GM12878 (cell line): ENCODE measurements around the gene CDO1. TPM values are rescaled to one million over a fixed set of nuclear protein-coding genes. Genes with fewer than 3 reads are reported as not detected.

Experiments
- ATAC-seq: fragments of 200-7000 bp; cut with Tn5 transposase; 3 replicates; pipeline ENCODE4 v1.9.1; 2020; ENCODE audit warnings: mild to moderate bottlenecking, moderate library complexity
- BruUV-seq: library from RNA; stranded (reverse); fragments of 400-500 nt; replicated peaks from 2 replicates; lab custom pipeline; 2021; lab: Mats Ljungman, UMichigan
- CTCF ChIA-PET: fragments of 300-600 bp; sonication (Branson Sonifier 250); formaldehyde crosslinking; extraction: SDS; loops from one replicate; lab custom pipeline; 2021; ENCODE audit warnings: inconsistent platforms; lab: Yijun Ruan, JAX
- POLR2A ChIA-PET: fragments of 350-600 bp; formaldehyde crosslinking; extraction: SDS; loops from one replicate; lab custom pipeline; 2021; ENCODE audit warnings: inconsistent platforms; lab: Charles Lee
- RAD21 ChIA-PET: fragments of 300-600 bp; sonication (Branson Sonifier 250); formaldehyde crosslinking; loops from one replicate; lab custom pipeline; 2023; ENCODE audit warnings: antibody characterized with exemption; ENCODE audit not compliant: unreplicated experiment; lab: Charles Lee
- SMC1A ChIA-PET: fragments of 300-600 bp; sonication (Branson Sonifier 250); formaldehyde crosslinking; loops from one replicate; lab custom pipeline; 2023; ENCODE audit not compliant: unreplicated experiment, uncharacterized antibody; lab: Charles Lee
- DNase-seq: peaks from one replicate; pipeline ENCODE4 v3.0.0-alpha.2; 2011; ENCODE audit warnings: low read depth, low spot score
- FAIRE-seq: peaks from 3 replicates; lab custom pipeline; 2011; peaks lifted over from hg19 to GRCh38; lab: Jason Lieb, UNC
- H2AFZ ChIP-seq: 2 replicates; pipeline ENCODE4 v1.6.0; 2011; ENCODE audit warnings: low read depth, low read length, control low read depth; ENCODE audit not compliant: control insufficient read depth
- H3K27ac ChIP-seq: 2 replicates; pipeline ENCODE4 v1.5.1; 2011; ENCODE audit warnings: control low read depth; ENCODE audit not compliant: control insufficient read depth, insufficient read depth
- H3K27me3 ChIP-seq, 2 experiments: replicated peaks in 1 of 2; 2 replicates each; pipeline versions ENCODE4 v1.6.0 to v1.6.1; 2011; ENCODE audit warnings: low read length in 1 of 2; ENCODE audit not compliant: control insufficient read depth in 2 of 2, insufficient read depth in 2 of 2
- H3K36me3 ChIP-seq, 2 experiments: 2 replicates each; pipeline ENCODE4 v1.5.1; 2011; ENCODE audit warnings: low read length in 1 of 2; ENCODE audit not compliant: control insufficient read depth in 2 of 2, insufficient read depth in 2 of 2
- H3K4me1 ChIP-seq: 2 replicates; pipeline ENCODE4 v1.6.1; 2011; ENCODE audit warnings: mild to moderate bottlenecking, low read length, moderate library complexity, mixed read lengths; ENCODE audit not compliant: control insufficient read depth, insufficient read depth
- H3K4me2 ChIP-seq: 2 replicates; pipeline ENCODE4 v1.6.0; 2011; ENCODE audit warnings: control low read depth; ENCODE audit not compliant: control insufficient read depth, insufficient read depth
- H3K4me3 ChIP-seq: fragments of 200-600 bp; sonication (generic); 2 replicates; pipeline ENCODE4 v1.5.1; 2016
- H3K79me2 ChIP-seq: 2 replicates; pipeline ENCODE4 v1.6.0; 2011; ENCODE audit warnings: low read length; ENCODE audit not compliant: control insufficient read depth, insufficient read depth
- H3K9ac ChIP-seq: 2 replicates; pipeline ENCODE4 v1.8.0; 2011; ENCODE audit warnings: low read length, control low read depth, mixed read lengths; ENCODE audit not compliant: control insufficient read depth, insufficient read depth
- H3K9me3 ChIP-seq: replicated peaks from 3 replicates; pipeline ENCODE4 v1.5.1; 2011; ENCODE audit warnings: mild to moderate bottlenecking, low read length; ENCODE audit not compliant: control insufficient read depth, insufficient read depth
- H4K20me1 ChIP-seq: 2 replicates; pipeline ENCODE4 v1.6.0; 2011; ENCODE audit not compliant: control insufficient read depth, insufficient read depth
- ELK1 ChIP-seq: IDR thresholded peaks from 2 replicates; pipeline ENCODE4 v1.6.1; 2012; ENCODE audit warnings: low read depth, low read length, improper control_type of control experiment
- NBN ChIP-seq: fragments of 450-650 bp; IDR thresholded peaks from 2 replicates; pipeline ENCODE4 v1.6.1; 2016
- POLR2AphosphoS5 ChIP-seq: IDR thresholded peaks from 2 replicates; pipeline ENCODE4 v1.6.1; 2011; ENCODE audit warnings: mild to moderate bottlenecking, low read length, inconsistent platforms
- SIN3A ChIP-seq: IDR thresholded peaks from 2 replicates; pipeline ENCODE4 v1.6.1; 2012; ENCODE audit warnings: low read depth, low read length, improper control_type of control experiment
- SP1 ChIP-seq: IDR thresholded peaks from one replicate; pipeline ENCODE4 v1.6.1; 2011; ENCODE audit warnings: low read depth, low read length
- TCF12 ChIP-seq: IDR thresholded peaks from 2 replicates; pipeline ENCODE4 v1.6.1; 2011; ENCODE audit warnings: low read depth, mild to moderate bottlenecking, low read length
- ZBTB40 ChIP-seq: fragments of 450-650 bp; IDR thresholded peaks from 2 replicates; pipeline ENCODE4 v1.6.1; 2016; ENCODE audit warnings: mild to moderate bottlenecking, moderate library complexity, borderline replicate concordance
- WGBS: methylation state at CpG from one replicate; pipeline ENCODE4 v1.1.6; 2016; ENCODE audit warnings: low lambda C conversion rate; ENCODE audit not compliant: insufficient replicate concordance, insufficient coverage; ENCODE audit errors: missing lambda C conversion rate; 5-methylcytosine and 5-hydroxymethylcytosine counted together
- in situ Hi-C: fragments of 300-500 bp; cut with MboI; formaldehyde crosslinking; loops from 9 replicates; pipeline ENCODE4 v1.14.3; 2018; ENCODE audit warnings: mixed read lengths
- intact Hi-C: fragments of 100-400 bp; cut with micrococcal nuclease; formaldehyde crosslinking; loops from one replicate; pipeline ENCODE4 v1.14.2; 2022; ENCODE audit not compliant: unreplicated experiment
- polyA plus RNA-seq, 11 experiments: library from polyadenylated mRNA; depleted of rRNA in 4 of 11; unstranded in 6 of 11; stranded (reverse) in 5 of 11; fragments of >200 nt; fragmentation: Nextera tagmentation in 4 of 11; fragmentation: Illumina TruSeq in 1 of 11; extraction: Ambion mirVana in 4 of 11; extraction: Trizol in 1 of 11; gene quantifications; 1 replicate in 1 of 11; 2 replicates in 10 of 11; pipeline versions ENCODE4 v1.2.1 to v1.2.3, GENCODE V29; 2011 to 2016; ENCODE audit warnings: inconsistent platforms in 2 of 11, missing spikeins in 2 of 11, low read depth in 1 of 11
- total RNA-seq, 4 experiments: library from RNA; depleted of rRNA in 3 of 4; stranded (reverse); fragments of >200 nt in 3 of 4; fragmentation: Illumina TruSeq in 1 of 4; extraction: Trizol in 1 of 4; gene quantifications; 2 replicates each; pipeline versions ENCODE4 v1.2.1 to v1.2.3, GENCODE V29; 2013 to 2021

Gene CDO1
- total and polyA plus RNA-seq, 10 of the 15 experiments (the other 5 are each of a cell fraction or from before 2014, with no cell fraction given): 0.05 TPM; not detected in 9

- Histone ChIP-seq H3K4me1 (no peaks in the 10 kb centered on the region), H3K9ac (no peak overlapping the region), H3K4me3 (no peak overlapping the region), H4K20me1 (no peaks in the 10 kb centered on the region), H3K36me3 (no peaks in the 10 kb centered on the region), H2AFZ (no peak overlapping the region), H3K9me3 (peaks cover 6% of the 10 kb centered on the region), H3K27ac (peak overlapping the region; percentile 42; the same call in 1 of the 2 replicates), H3K4me2 (peak overlapping the region; percentile 26), H3K27me3 (no peaks in the 10 kb centered on the region), H3K79me2 (peaks cover 64% of the 10 kb centered on the region)
- ATAC-seq: no peak; the same call in 2 of the 3 replicates
- SMC1A ChIA-PET: interaction anchor here (0.7 to 1.3 kb wide), 3 partner anchors 9 to 177 kb away, joined by 3 read pairs; no protein-coding TSS in a partner anchor
- no TSS peak for BruUV-seq
- DNase-seq: no peak
- FAIRE-seq: no peak
- CTCF ChIA-PET: interaction anchor here (0.7 kb wide), 1 partner anchor 23 kb away, joined by 3 read pairs; no protein-coding TSS in a partner anchor
- intact Hi-C loops (no loop called here), in situ Hi-C loops (no loop called here)
- no peak for TF ChIP-seq ZBTB40
- no peak for TF ChIP-seq TCF12
- no peak for TF ChIP-seq NBN
- TF ChIP-seq SP1: no peak
- no peak for TF ChIP-seq ELK1
- no peak for TF ChIP-seq SIN3A
- TF ChIP-seq POLR2AphosphoS5: no peak
- WGBS: 85% methylated on average over 3 of the region's 3 CpGs
- RAD21 ChIA-PET: interaction anchor here (0.6 kb wide), 1 partner anchor 9 kb away, joined by 3 read pairs; no protein-coding TSS in a partner anchor
- POLR2A ChIA-PET: no interaction called here
Measured at GRCh38 chr5:115858396-115858795, 41.9 kb upstream of the CDO1 start.
